Mesendoderm (in vitro differentiated cells): ENCODE measurements around the gene PDIA5.

Experiments used
- DNase-seq: peaks from one replicate; pipeline ENCODE4 v3.0.0; 2013
- H2AK5ac ChIP-seq: 2 replicates; pipeline ENCODE4 v1.6.1; 2013; ENCODE audit warnings: low read length, inconsistent platforms
- H2BK120ac ChIP-seq: 2 replicates; pipeline ENCODE4 v1.6.1; 2013; ENCODE audit warnings: low read depth, mild to moderate bottlenecking, low read length, moderate library complexity, mixed read lengths
- H2BK15ac ChIP-seq: replicated peaks from 2 replicates; pipeline ENCODE4 v1.6.1; 2013; ENCODE audit warnings: low read depth, mild to moderate bottlenecking, moderate library complexity
- H2BK5ac ChIP-seq: 2 replicates; pipeline ENCODE4 v1.6.1; 2013; ENCODE audit warnings: low read length, inconsistent platforms
- H3K18ac ChIP-seq: 2 replicates; pipeline ENCODE4 v1.6.1; 2013; ENCODE audit warnings: mild to moderate bottlenecking, low read length, mixed read lengths
- H3K23ac ChIP-seq: one replicate; pipeline ENCODE4 v1.6.1; 2013; ENCODE audit warnings: low read length
- H3K27ac ChIP-seq: 2 replicates; pipeline ENCODE4 v1.5.1; 2013; ENCODE audit warnings: low read depth, mild to moderate bottlenecking, inconsistent platforms, low read length, moderate library complexity
- H3K27me3 ChIP-seq: 2 replicates; pipeline ENCODE4 v1.6.1; 2013; ENCODE audit warnings: low read length, control low read depth, mild to moderate bottlenecking, inconsistent platforms; ENCODE audit not compliant: insufficient read depth, poor library complexity
- H3K36me3 ChIP-seq: 2 replicates; pipeline ENCODE4 v1.6.1; 2013; ENCODE audit warnings: low read length, inconsistent platforms; ENCODE audit not compliant: control insufficient read depth, insufficient read depth
- H3K4ac ChIP-seq: one replicate; pipeline ENCODE4 v1.6.1; 2013; ENCODE audit warnings: low read depth, mild to moderate bottlenecking, low read length, moderate library complexity
- H3K4me1 ChIP-seq: 2 replicates; pipeline ENCODE4 v1.6.1; 2013; ENCODE audit warnings: low read depth, low read length, inconsistent platforms; ENCODE audit not compliant: control insufficient read depth
- H3K4me2 ChIP-seq: 2 replicates; pipeline ENCODE4 v1.6.1; 2013; ENCODE audit warnings: low read length
- H3K4me3 ChIP-seq: 2 replicates; pipeline ENCODE4 v1.5.1; 2013; ENCODE audit warnings: mild to moderate bottlenecking, low read length
- H3K56ac ChIP-seq: one replicate; pipeline ENCODE4 v1.6.1; 2013; ENCODE audit warnings: low read length
- H3K79me1 ChIP-seq: 2 replicates; pipeline ENCODE4 v1.6.1; 2013; ENCODE audit warnings: low read length, inconsistent platforms
- H3K79me2 ChIP-seq: 2 replicates; pipeline ENCODE4 v1.6.1; 2013; ENCODE audit warnings: mild to moderate bottlenecking, low read length; ENCODE audit not compliant: control insufficient read depth, insufficient read depth
- H3K9ac ChIP-seq: 2 replicates; pipeline ENCODE4 v1.6.1; 2013; ENCODE audit warnings: low read length, inconsistent platforms
- H4K5ac ChIP-seq: one replicate; pipeline ENCODE4 v1.6.1; 2013; ENCODE audit warnings: low read length
- H4K8ac ChIP-seq: one replicate; pipeline ENCODE4 v1.6.1; 2013; ENCODE audit warnings: low read depth, mild to moderate bottlenecking, control low read depth, low read length, moderate library complexity
- WGBS: extraction: QIAGEN DNeasy Blood & Tissue Kit; methylation state at CpG from one replicate; pipeline ENCODE4 v1.1.7; 2013; ENCODE audit warnings: low lambda C conversion rate, missing lambda C conversion rate; ENCODE audit not compliant: insufficient coverage; ENCODE audit errors: extremely low coverage; 5-methylcytosine and 5-hydroxymethylcytosine counted together

PDIA5 gene

DNA sequence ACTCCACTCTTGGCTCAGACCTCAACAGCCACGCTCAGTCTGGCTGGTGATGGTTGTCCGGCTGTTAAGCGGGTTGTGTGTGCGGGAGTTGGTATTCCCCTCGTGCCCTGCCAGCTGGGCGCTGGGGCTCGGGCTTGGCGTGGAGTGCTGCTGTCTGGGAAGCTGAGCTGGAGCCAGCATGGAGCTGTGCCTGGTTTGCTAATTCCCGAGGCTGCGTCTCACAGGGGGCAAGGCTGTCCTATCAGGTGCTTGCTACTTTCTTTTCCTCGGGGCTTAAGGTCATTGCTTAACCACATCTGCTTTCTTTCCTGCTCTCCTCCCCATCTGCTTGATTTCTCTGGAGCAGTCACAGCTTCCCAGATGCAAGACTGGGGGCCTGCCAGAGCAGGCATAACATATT lies 29.9 kb downstream of the PDIA5 start:
- Histone ChIP-seq H3K4ac (no peak overlapping the region), H4K8ac (no peak overlapping the region), H3K36me3 (peaks cover 12% of the 10 kb centered on the region), H2BK5ac (no peak overlapping the region), H3K79me1 (peaks cover 50% of the 10 kb centered on the region), H3K4me1 (peaks cover 29% of the 10 kb centered on the region), H3K9ac (no peak overlapping the region), H3K27me3 (no peaks in the 10 kb centered on the region), H3K56ac (no peak overlapping the region), H2AK5ac (no peak overlapping the region), H2BK15ac (no peak overlapping the region), H3K18ac (no peak overlapping the region), H3K4me3 (no peak overlapping the region), H4K5ac (no peak overlapping the region), H3K4me2 (no peak overlapping the region), H3K79me2 (peaks cover 11% of the 10 kb centered on the region), H3K27ac (no peak overlapping the region), H3K23ac (no peak overlapping the region), H2BK120ac (no peak overlapping the region)
- DNase-seq, result no peak
- WGBS, result no CpG with 5 or more reads among the region's 11 CpGs

DNA sequence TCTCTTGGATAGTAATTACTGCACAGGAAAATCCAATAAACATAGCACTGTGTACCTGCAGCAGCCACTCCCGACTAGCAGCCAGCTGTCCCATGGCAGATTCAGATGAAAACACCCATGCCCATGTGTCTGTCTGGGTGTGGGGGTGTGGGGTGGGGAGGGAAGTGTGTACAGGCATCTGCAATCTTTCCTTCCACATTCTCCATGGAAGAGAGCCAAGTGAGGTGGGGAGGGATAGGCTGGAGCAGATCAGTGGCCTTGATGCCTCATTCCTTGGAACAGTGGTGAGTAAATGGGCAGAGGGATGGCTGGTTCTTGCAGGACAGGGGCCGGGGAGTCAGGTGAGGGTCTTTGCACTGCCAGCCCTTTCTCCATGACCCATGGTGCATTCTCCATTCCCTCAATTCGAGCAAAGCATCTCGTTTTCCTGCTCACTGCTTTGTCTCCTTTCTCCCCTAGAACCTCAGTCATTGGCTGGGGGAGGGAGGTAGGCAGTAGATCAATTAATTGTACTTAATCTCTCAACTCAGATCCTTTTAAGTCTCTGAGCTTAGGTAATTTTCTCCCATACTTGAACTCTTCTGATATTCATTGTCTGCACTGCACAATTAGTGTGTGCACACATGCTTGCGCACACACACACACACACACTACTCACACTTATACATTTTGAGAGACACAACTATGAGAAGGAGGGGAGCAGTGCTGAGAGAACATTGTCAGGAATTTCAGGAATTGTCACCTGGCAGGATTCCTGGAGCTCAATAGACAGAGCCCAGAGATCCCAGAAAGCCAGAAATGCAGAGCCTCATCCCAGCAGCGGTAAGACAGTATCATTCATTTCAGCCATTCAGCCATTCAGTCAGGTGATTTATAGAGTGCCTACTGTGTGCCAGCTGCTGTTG lies 31.9 kb downstream of the PDIA5 start:
- peak overlapping the region; percentile 13 for H3K18ac ChIP-seq
- no peak overlapping the region for H4K8ac ChIP-seq
- H3K56ac ChIP-seq, result peak overlapping the region; percentile 75
- no peak overlapping the region for H3K4me3 ChIP-seq
- H3K23ac ChIP-seq, result no peak overlapping the region
- no peak overlapping the region for H4K5ac ChIP-seq
- peak overlapping the region; percentile 0 for H3K4ac ChIP-seq
- peak overlapping the region; percentile 40 for H3K27ac ChIP-seq
- H3K36me3 ChIP-seq, result peaks cover 10% of the 10 kb centered on the region
- WGBS, result no CpG with 5 or more reads among the region's 6 CpGs
- H2BK120ac ChIP-seq, result no peak overlapping the region
- H3K79me1 ChIP-seq, result peaks cover 37% of the 10 kb centered on the region
- peak overlapping the region; percentile 36 for H3K9ac ChIP-seq
- H2BK15ac ChIP-seq, result no peak overlapping the region
- no peak overlapping the region for H2AK5ac ChIP-seq
- H3K4me2 ChIP-seq, result peak overlapping the region; percentile 44
- peak; percentile 95 for DNase-seq
- peaks cover 6% of the 10 kb centered on the region for H3K79me2 ChIP-seq
- peak overlapping the region; percentile 70 for H2BK5ac ChIP-seq
- H3K27me3 ChIP-seq, result no peaks in the 10 kb centered on the region
- peaks cover 29% of the 10 kb centered on the region for H3K4me1 ChIP-seq

DNA sequence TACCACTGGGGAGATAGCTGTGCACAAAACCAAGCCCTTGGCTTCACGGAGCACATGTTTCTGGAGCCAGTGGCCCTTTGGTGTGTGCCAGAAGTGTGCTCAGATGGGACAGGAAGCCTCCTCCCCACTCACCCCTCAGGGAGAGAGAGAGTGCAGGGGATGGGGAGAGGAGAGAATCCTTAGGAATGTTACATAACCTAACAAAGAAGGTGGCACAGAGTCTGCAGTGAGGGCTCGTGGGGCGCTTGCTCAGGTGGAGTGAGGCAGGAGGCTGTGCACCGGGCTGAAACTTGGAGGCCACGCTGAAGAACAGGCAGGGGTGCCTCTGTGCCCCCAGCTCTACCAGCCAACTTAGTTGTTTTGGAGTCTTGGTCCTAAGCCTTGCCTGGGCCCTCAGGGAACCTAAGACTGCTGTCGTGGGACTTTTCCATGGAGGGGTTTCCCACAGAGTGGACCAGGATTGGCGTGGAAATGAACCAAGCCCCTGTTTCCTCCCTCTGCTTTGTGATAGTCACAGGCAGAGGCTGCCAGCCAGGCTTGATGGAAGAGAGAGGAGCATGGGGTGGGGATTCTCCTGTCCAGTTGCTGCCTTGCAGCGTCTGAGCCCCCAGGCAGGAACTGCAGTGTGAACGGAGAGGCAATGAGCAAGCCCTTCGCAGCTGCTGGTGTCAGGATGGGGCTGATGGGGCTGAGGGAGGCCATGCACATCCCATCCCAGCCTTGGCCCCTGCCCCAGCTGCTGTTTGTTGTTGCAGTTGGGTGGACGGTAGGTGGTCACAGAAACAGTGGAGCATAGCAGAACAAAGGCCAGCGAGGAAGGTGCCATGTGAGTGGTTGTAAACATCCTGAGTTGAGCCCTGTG lies 32.7 kb downstream of the PDIA5 start:
- peak overlapping the region; percentile 44 for H3K4me2 ChIP-seq
- H3K79me1 ChIP-seq, result peaks cover 32% of the 10 kb centered on the region
- H2AK5ac ChIP-seq, result no peak overlapping the region
- H3K23ac ChIP-seq, result peak overlapping the region; percentile 29
- no peak overlapping the region for H3K4me3 ChIP-seq
- H3K9ac ChIP-seq, result peak overlapping the region; percentile 36
- no peak overlapping the region for H2BK120ac ChIP-seq
- peak overlapping the region; percentile 42 for H3K4ac ChIP-seq
- H2BK15ac ChIP-seq, result no peak overlapping the region
- no peaks in the 10 kb centered on the region for H3K27me3 ChIP-seq
- peak overlapping the region; percentile 49 for H3K27ac ChIP-seq
- H3K56ac ChIP-seq, result peak overlapping the region; percentile 75
- H2BK5ac ChIP-seq, result peak overlapping the region; percentile 70
- peaks cover 29% of the 10 kb centered on the region for H3K4me1 ChIP-seq
- DNase-seq, result peak; percentile 22
- WGBS, result no CpG with 5 or more reads among the region's 12 CpGs
- H4K5ac ChIP-seq, result no peak overlapping the region
- no peak overlapping the region for H4K8ac ChIP-seq
- no peak overlapping the region for H3K18ac ChIP-seq
- H3K79me2 ChIP-seq, result peaks cover 6% of the 10 kb centered on the region
- peaks cover 11% of the 10 kb centered on the region for H3K36me3 ChIP-seq

DNA sequence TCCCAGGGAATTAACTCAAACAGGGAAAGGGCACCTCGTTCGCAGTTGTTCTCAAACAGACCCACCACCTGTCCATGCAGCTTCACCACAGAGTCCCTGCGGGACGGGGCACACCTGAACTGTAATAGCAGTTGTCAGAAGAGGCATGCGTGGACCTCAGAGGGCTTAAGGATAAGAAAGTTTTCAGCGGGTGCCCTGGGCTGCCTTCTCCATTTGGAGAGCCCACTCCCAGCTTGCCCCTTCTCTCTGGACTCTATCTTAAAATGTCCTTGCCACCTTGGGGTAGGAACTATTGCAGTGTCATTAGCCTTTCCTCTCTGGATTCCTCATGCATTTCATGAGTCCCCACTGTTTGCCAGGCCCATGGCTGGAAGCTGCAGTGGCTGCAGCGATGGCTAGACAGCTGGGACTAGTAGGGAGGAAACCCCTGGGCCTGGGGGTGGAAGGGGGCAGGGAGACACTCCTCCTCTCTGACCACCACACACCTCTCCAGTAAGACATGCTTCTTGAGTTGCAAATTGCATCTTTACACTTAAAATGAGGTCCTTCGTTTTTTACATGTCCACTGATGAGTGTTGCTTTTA lies 33.5 kb downstream of the PDIA5 start:
- Histone ChIP-seq H4K5ac (no peak overlapping the region), H3K36me3 (peaks cover 12% of the 10 kb centered on the region), H2AK5ac (no peak overlapping the region), H3K4me1 (peaks cover 29% of the 10 kb centered on the region), H3K27me3 (no peaks in the 10 kb centered on the region), H2BK15ac (no peak overlapping the region), H3K79me2 (peaks cover 6% of the 10 kb centered on the region), H3K18ac (no peak overlapping the region), H3K4ac (no peak overlapping the region), H3K23ac (peak overlapping the region; percentile 29), H3K56ac (peak overlapping the region; percentile 75), H3K79me1 (peaks cover 26% of the 10 kb centered on the region), H3K9ac (no peak overlapping the region), H2BK5ac (peak overlapping the region; percentile 22), H3K27ac (no peak overlapping the region), H3K4me2 (no peak overlapping the region), H4K8ac (no peak overlapping the region), H3K4me3 (no peak overlapping the region), H2BK120ac (no peak overlapping the region)
- no peak for DNase-seq
- no CpG with 5 or more reads among the region's 8 CpGs for WGBS

DNA sequence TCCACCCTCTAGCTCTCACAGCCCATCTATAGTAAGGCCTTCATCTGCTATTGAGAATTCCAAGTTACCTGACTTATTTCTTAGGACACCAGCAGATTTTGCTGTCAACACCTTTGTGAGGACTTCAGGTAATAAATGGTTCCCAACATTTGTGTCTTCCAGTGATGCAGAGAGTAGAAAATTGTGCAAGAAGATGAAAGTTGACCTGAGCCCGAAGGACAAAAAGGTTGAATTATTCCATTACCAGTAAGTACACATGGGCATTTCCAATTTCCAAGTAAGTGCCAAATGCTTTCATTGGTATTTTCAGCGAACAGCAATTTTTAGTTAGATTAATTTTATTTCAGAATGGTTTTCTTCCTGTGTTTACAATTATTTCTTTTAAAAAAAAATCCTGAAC lies 35.4 kb downstream of the PDIA5 start:
- Histone ChIP-seq H3K23ac (no peak overlapping the region), H3K4ac (no peak overlapping the region), H3K9ac (no peak overlapping the region), H2AK5ac (no peak overlapping the region), H3K36me3 (peaks cover 18% of the 10 kb centered on the region), H3K27ac (no peak overlapping the region), H3K79me1 (peaks cover 24% of the 10 kb centered on the region), H2BK120ac (no peak overlapping the region), H3K4me1 (peaks cover 29% of the 10 kb centered on the region), H3K18ac (no peak overlapping the region), H4K8ac (no peak overlapping the region), H3K4me3 (no peak overlapping the region), H3K56ac (no peak overlapping the region), H3K4me2 (no peak overlapping the region), H2BK5ac (no peak overlapping the region), H2BK15ac (no peak overlapping the region), H3K79me2 (peaks cover 6% of the 10 kb centered on the region), H3K27me3 (no peaks in the 10 kb centered on the region), H4K5ac (no peak overlapping the region)
- DNase-seq, result no peak
- WGBS, result no CpG with 5 or more reads among the region's 2 CpGs
